Measurements from ENCODE around the gene THBS4.

THBS4 gene

GRCh38 chr5:80068775-80069174 lies 33.6 kb downstream of the THBS4 start:
- DNase-seq (ENCODE audit: extremely low read depth, low read depth): no peak
- no peak for TF ChIP-seq CTCF (IDR thresholded peaks at IDR 0.05; ENCODE audit: low read depth, low read length)

- no peak for TF ChIP-seq CTCF (IDR thresholded peaks at IDR 0.05; ENCODE audit: low read depth, low read length)
- DNase-seq (ENCODE audit: extremely low read depth, low read depth): peak; percentile 57
Measured at GRCh38 chr5:80069251-80069800, 34.2 kb downstream of the THBS4 start.

- no peak for TF ChIP-seq CTCF (IDR thresholded peaks at IDR 0.05; ENCODE audit: low read depth, low read length)
Measured at GRCh38 chr5:80069918-80070318, 34.8 kb downstream of the THBS4 start.

GRCh38 chr5:80070338-80071056 lies 35.3 kb downstream of the THBS4 start:
- DNase-seq (ENCODE audit: extremely low read depth, low read depth): no peak
- no peak for TF ChIP-seq CTCF (IDR thresholded peaks at IDR 0.05; ENCODE audit: low read depth, low read length)

More at GRCh38 chr5:80069918-80070318, 34.8 kb downstream of the THBS4 start:
- DNase-seq (ENCODE audit: extremely low read depth, low read depth): no peak

- TF ChIP-seq CTCF (IDR thresholded peaks at IDR 0.05; ENCODE audit: low read depth, low read length): no peak
- no peak for DNase-seq (ENCODE audit: extremely low read depth, low read depth)
Measured at GRCh38 chr5:80071510-80072021, 36.4 kb downstream of the THBS4 start.

- no peak for DNase-seq (ENCODE audit: extremely low read depth, low read depth)
- no peak for TF ChIP-seq CTCF (IDR thresholded peaks at IDR 0.05; ENCODE audit: low read depth, low read length)
Measured at GRCh38 chr5:80072103-80073073, 37.2 kb downstream of the THBS4 start.

Measured in AG09319 (cell line).